CD4-positive, alpha-beta memory T cell (primary cell): ENCODE measurements around the gene ZNF217. TPM values are rescaled to one million over a fixed set of nuclear protein-coding genes. Genes with fewer than 3 reads are reported as not detected.
"Not testable (repeated sequence)": the region's sequence is repeated elsewhere in the genome, so short reads cannot be mapped to it uniquely, and the experiment has no call there.

Experiments used
- CTCF ChIA-PET: fragments of 350-600 bp; sonication (Branson Sonifier 250); formaldehyde crosslinking; loops from one replicate; lab custom pipeline; 2021; ENCODE audit warnings: inconsistent platforms; ENCODE audit not compliant: partially characterized antibody; lab: Charles Lee
- POLR2A ChIA-PET: fragments of 350-600 bp; sonication (Branson Sonifier 250); formaldehyde crosslinking; loops from one replicate; lab custom pipeline; 2021; ENCODE audit not compliant: partially characterized antibody; lab: Charles Lee
- DNase-seq, 5 donors: peaks; one replicate each; pipeline versions ENCODE4 v3.0.0 to v3.0.0-alpha.2; 2020 to 2022; ENCODE audit warnings: mixed read lengths in 1 of 5
- H3K27ac ChIP-seq: one replicate; pipeline ENCODE4 v1.7.0; 2013; ENCODE audit warnings: low read depth, low read length
- H3K27me3 ChIP-seq: 2 replicates; pipeline ENCODE4 v1.7.0; 2013; ENCODE audit warnings: mild to moderate bottlenecking, low read length, moderate library complexity; ENCODE audit not compliant: insufficient read depth
- H3K36me3 ChIP-seq: 2 replicates; pipeline ENCODE4 v1.7.0; 2013; ENCODE audit warnings: mild to moderate bottlenecking, low read length, moderate library complexity; ENCODE audit not compliant: insufficient read depth
- H3K4me1 ChIP-seq: 2 replicates; pipeline ENCODE4 v1.7.0; 2013; ENCODE audit warnings: mild to moderate bottlenecking, low read length, moderate library complexity; ENCODE audit not compliant: insufficient read depth
- H3K4me3 ChIP-seq, 2 donors: one replicate each; pipeline ENCODE4 v1.7.0; 2013; ENCODE audit warnings: low read length in 2 of 2, mild to moderate bottlenecking in 1 of 2
- H3K9me3 ChIP-seq, 2 donors: one replicate each; pipeline ENCODE4 v1.7.0; 2013; ENCODE audit warnings: low read length in 2 of 2, control low read depth in 1 of 2; ENCODE audit not compliant: control insufficient read depth in 1 of 2
- H3K27ac Mint-ChIP-seq, 7 donors: one replicate each; pipeline ENCODE4 v1.8.0; 2020 to 2021; ENCODE audit warnings: mixed read lengths in 7 of 7, mild to moderate bottlenecking in 6 of 7, inconsistent platforms in 3 of 7, moderate library complexity in 3 of 7
- H3K27me3 Mint-ChIP-seq, 2 donors: one replicate each; pipeline ENCODE4 v1.8.0; 2020 to 2021; ENCODE audit warnings: mixed read lengths in 2 of 2
- H3K36me3 Mint-ChIP-seq, 2 donors: one replicate each; pipeline ENCODE4 v1.8.0; 2020 to 2021; ENCODE audit warnings: mixed read lengths in 2 of 2, inconsistent platforms in 1 of 2, mild to moderate bottlenecking in 1 of 2
- H3K4me1 Mint-ChIP-seq, 4 donors: one replicate each; pipeline ENCODE4 v1.8.0; 2020 to 2021; ENCODE audit warnings: mixed read lengths in 4 of 4, mild to moderate bottlenecking in 1 of 4
- H3K4me3 Mint-ChIP-seq, 8 donors: one replicate each; pipeline ENCODE4 v1.8.0; 2020 to 2021; ENCODE audit warnings: mixed read lengths in 8 of 8, mild to moderate bottlenecking in 7 of 8, moderate library complexity in 6 of 8, inconsistent platforms in 3 of 8
- H3K9me3 Mint-ChIP-seq, 8 donors: one replicate each; pipeline ENCODE4 v1.8.0; 2020 to 2021; ENCODE audit warnings: mixed read lengths in 8 of 8, mild to moderate bottlenecking in 5 of 8, inconsistent platforms in 3 of 8, moderate library complexity in 1 of 8
- intact Hi-C: fragments of 100-400 bp; cut with micrococcal nuclease; formaldehyde crosslinking; loops from one replicate; pipeline ENCODE4 v1.15.1; 2023
- polyA plus RNA-seq, 2 donors: library from polyadenylated mRNA; unstranded; fragments of 300-500 nt; fragmentation: Illumina TruSeq; gene quantifications; one replicate each; pipeline ENCODE4 v1.2.3, GENCODE V29; 2021
- total RNA-seq, 2 experiments: library from RNA; stranded (reverse); gene quantifications; one replicate each; pipeline ENCODE4 v1.2.3, GENCODE V29; 2021

ZNF217 gene
- total and polyA plus RNA-seq, 4 experiments from 2014 or later: 11.6 to 111 (median 64.4) TPM

GRCh38 chr20:53606364-53606985 is 12.8 kb upstream of the ZNF217 start:
- H3K9me3 ChIP-seq: no peaks in the 10 kb centered on the region
- no peaks in the 10 kb centered on the region for H3K27me3 Mint-ChIP-seq

DNA sequence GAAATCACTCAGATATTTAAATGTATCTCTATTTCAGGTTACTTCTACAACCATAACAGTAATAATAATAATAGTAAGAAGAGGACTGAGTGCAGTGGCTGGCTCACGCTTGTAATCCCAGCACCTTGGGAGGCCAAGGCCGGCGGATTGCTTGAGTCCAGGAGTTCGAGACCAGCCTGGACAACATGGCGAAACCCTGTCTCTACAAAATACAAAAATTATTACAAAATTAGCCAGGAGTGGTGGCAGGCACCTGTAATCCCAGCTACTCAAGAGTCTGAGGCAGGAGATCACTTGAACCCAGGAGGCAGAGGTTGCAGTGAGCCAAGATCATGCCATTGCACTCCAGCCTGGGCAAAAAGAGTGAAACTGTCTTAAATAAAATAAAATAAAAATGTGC is 11.8 kb upstream of the ZNF217 start:
- H3K4me3 Mint-ChIP-seq, H3K36me3 ChIP-seq, DNase-seq, H3K9me3 Mint-ChIP-seq, H3K4me3 ChIP-seq, H3K9me3 ChIP-seq, H3K27ac Mint-ChIP-seq, H3K27me3 ChIP-seq, intact Hi-C loops, H3K27ac ChIP-seq, H3K27me3 Mint-ChIP-seq: not testable (repeated sequence)
- POLR2A ChIA-PET: interaction anchor here (1.1 to 7.4 kb wide), 3 partner anchors 10 to 17 kb away, joined by 4 to 198 read pairs (median 136); partner anchors contain the start of gene ZNF217
- CTCF ChIA-PET: interaction anchor here (1.2 kb wide), 1 partner anchor 63 kb away, joined by 3 read pairs; no protein-coding TSS in a partner anchor
- peaks cover 23 to 55% (median 37%) of the 10 kb centered on the region in 4 donors for H3K4me1 Mint-ChIP-seq
- peaks cover 17 to 26% of the 10 kb centered on the region in 2 donors for H3K36me3 Mint-ChIP-seq
- H3K4me1 ChIP-seq: peaks cover 32% of the 10 kb centered on the region

More at GRCh38 chr20:53606364-53606985, 12.8 kb upstream of the ZNF217 start:
- no peak overlapping the region for H3K27ac ChIP-seq
- no peaks in the 10 kb centered on the region for H3K36me3 ChIP-seq
- ChIA-PET POLR2A (interaction anchor here (0.6 to 7.4 kb wide), 4 partner anchors 11 to 300 kb away, joined by 3 to 198 read pairs (median 116); partner anchors contain the start of gene ZNF217), CTCF (interaction anchor here (1.2 kb wide), 1 partner anchor 62 kb away, joined by 3 read pairs; no protein-coding TSS in a partner anchor)
- H3K4me1 ChIP-seq: peaks cover 37% of the 10 kb centered on the region
- no peaks in the 10 kb centered on the region for H3K27me3 ChIP-seq
- intact Hi-C loops: no loop called here
- Mint-ChIP-seq H3K36me3 (peaks cover 17 to 23% of the 10 kb centered on the region in 2 donors), H3K4me1 (peaks cover 19 to 48% (median 33%) of the 10 kb centered on the region in 4 donors), H3K9me3 (peaks cover 0 to 3% (median 0%) of the 10 kb centered on the region in 8 donors), H3K4me3 (peak overlapping the region in 1 of 8 donors; percentile 3), H3K27ac (peak overlapping the region in 3 of 7 donors; percentile 24 to 37 (median 29))
- DNase-seq: no peak
- no peak overlapping the region for H3K4me3 ChIP-seq

GRCh38 chr20:53604846-53605245 is 11.2 kb upstream of the ZNF217 start:
- H3K9me3 Mint-ChIP-seq, H3K9me3 ChIP-seq, H3K27ac ChIP-seq, H3K4me3 ChIP-seq, H3K36me3 ChIP-seq, H3K27me3 ChIP-seq, H3K4me3 Mint-ChIP-seq, intact Hi-C loops, DNase-seq, H3K27me3 Mint-ChIP-seq: not testable (repeated sequence)
- H3K4me1 ChIP-seq: peaks cover 29% of the 10 kb centered on the region
- POLR2A ChIA-PET: interaction anchor here (1.1 kb wide), 1 partner anchor 10 kb away, joined by 4 read pairs; no protein-coding TSS in a partner anchor
- Mint-ChIP-seq H3K4me1 (peaks cover 19 to 56% (median 36%) of the 10 kb centered on the region in 4 donors), H3K36me3 (peaks cover 17 to 26% of the 10 kb centered on the region in 2 donors), H3K27ac (peak overlapping the region in 3 of 7 donors; percentile 16 to 52 (median 48))
- CTCF ChIA-PET: interaction anchor here (0.8 kb wide), 1 partner anchor 335 kb away, joined by 3 read pairs; no protein-coding TSS in a partner anchor

GRCh38 chr20:53602661-53603060 is 9.0 kb upstream of the ZNF217 start:
- intact Hi-C loops: no loop called here
- no peaks in the 10 kb centered on the region for H3K27me3 ChIP-seq
- peaks cover 9 to 23% of the 10 kb centered on the region in 2 donors for H3K36me3 Mint-ChIP-seq
- H3K4me1 ChIP-seq: peaks cover 30% of the 10 kb centered on the region
- ChIA-PET CTCF (interaction anchor here (0.7 to 1.5 kb wide), 6 partner anchors 8 to 314 kb away, joined by 3 to 5 read pairs (median 3); partner anchors contain the start of gene ZNF217), POLR2A (interaction anchor here (1.0 kb wide), 1 partner anchor 8 kb away, joined by 3 read pairs; no protein-coding TSS in a partner anchor)
- no peaks in the 10 kb centered on the region for H3K36me3 ChIP-seq
- no peaks in the 10 kb centered on the region for H3K9me3 ChIP-seq
- no peaks in the 10 kb centered on the region for H3K27me3 Mint-ChIP-seq
- no peaks in the 10 kb centered on the region for H3K9me3 Mint-ChIP-seq
- no peak overlapping the region for H3K4me3 Mint-ChIP-seq
- DNase-seq: no peak
- no peak overlapping the region for H3K27ac ChIP-seq
- no peak overlapping the region for H3K4me3 ChIP-seq
- H3K4me1 Mint-ChIP-seq: peaks cover 26 to 58% (median 42%) of the 10 kb centered on the region in 4 donors
- peak overlapping the region in 4 of 7 donors; percentile 43 to 65 (median 48) for H3K27ac Mint-ChIP-seq

DNA sequence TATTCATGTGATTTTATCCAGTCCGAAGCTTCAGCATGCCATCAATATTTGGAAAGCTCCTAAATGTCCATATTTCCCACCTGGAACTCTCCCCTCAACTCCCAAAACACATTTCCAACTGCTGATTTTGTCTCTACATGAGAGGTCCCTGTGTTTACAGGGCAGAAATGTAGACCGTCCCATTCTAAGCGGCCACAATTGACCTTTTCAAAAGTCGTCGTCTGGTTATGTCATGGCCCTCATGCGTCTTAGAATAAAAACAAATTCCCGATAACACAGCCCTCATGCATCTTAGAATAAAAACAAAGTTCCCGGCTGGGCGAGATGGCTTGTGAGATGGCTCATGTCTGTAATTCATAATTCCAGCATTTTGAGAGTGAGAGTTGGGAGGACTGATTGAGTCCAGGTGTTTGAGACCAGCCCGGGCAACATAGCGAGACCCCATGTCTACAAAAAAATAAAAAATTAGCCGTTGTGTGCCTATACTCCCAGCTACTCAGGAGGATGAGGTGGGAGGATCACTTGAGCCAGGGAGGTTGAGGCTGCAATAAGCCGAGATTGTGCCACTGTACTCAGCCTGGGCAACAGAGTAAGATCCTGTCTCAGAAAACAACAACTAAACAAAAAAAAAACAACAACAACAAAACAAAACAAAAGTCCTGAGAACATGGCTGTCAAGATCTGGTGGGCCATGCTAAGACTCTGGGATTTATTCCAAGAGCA is 6.4 kb upstream of the ZNF217 start:
- H3K9me3 ChIP-seq: no peaks in the 10 kb centered on the region
- no peaks in the 10 kb centered on the region for H3K27me3 ChIP-seq
- H3K27ac Mint-ChIP-seq: peak overlapping the region in 6 of 7 donors; percentile 15 to 96 (median 92)
- no peak overlapping the region for H3K4me3 Mint-ChIP-seq
- peaks cover 9 to 19% of the 10 kb centered on the region in 2 donors for H3K36me3 Mint-ChIP-seq
- ChIA-PET CTCF (interaction anchor here (0.7 kb wide), 1 partner anchor 64 kb away, joined by 3 read pairs; no protein-coding TSS in a partner anchor), POLR2A (interaction anchor here (0.9 to 9.6 kb wide), 3 partner anchors 9 to 266 kb away, joined by 4 to 198 read pairs (median 4); no protein-coding TSS in a partner anchor)
- peaks cover 40 to 80% (median 59%) of the 10 kb centered on the region in 4 donors for H3K4me1 Mint-ChIP-seq
- DNase-seq: no peak
- H3K9me3 Mint-ChIP-seq: no peaks in the 10 kb centered on the region
- no peak overlapping the region for H3K27ac ChIP-seq
- no peak overlapping the region for H3K4me3 ChIP-seq
- intact Hi-C loops: loop anchor here (1.0 kb wide), 1 partner anchor 8 kb away; no protein-coding TSS in a partner anchor
- H3K4me1 ChIP-seq: peaks cover 37% of the 10 kb centered on the region
- no peaks in the 10 kb centered on the region for H3K36me3 ChIP-seq
- no peaks in the 10 kb centered on the region for H3K27me3 Mint-ChIP-seq

- Mint-ChIP-seq H3K27me3 (no peaks in the 10 kb centered on the region), H3K4me1 (peaks cover 41 to 76% (median 59%) of the 10 kb centered on the region in 4 donors), H3K4me3 (peak overlapping the region in 4 of 8 donors; percentile 1 to 73 (median 71)), H3K36me3 (peaks cover 9 to 14% of the 10 kb centered on the region in 2 donors), H3K9me3 (no peaks in the 10 kb centered on the region), H3K27ac (peak overlapping the region; percentile 86 to 96 (median 92))
- H3K4me1 ChIP-seq: peaks cover 40% of the 10 kb centered on the region
- H3K9me3 ChIP-seq: no peaks in the 10 kb centered on the region
- H3K27me3 ChIP-seq: no peaks in the 10 kb centered on the region
- DNase-seq: no peak
- peak overlapping the region; percentile 37 for H3K27ac ChIP-seq
- CTCF ChIA-PET: interaction anchor here (0.7 to 1.5 kb wide), 3 partner anchors 43 to 317 kb away, joined by 3 to 5 read pairs (median 3); no protein-coding TSS in a partner anchor
- intact Hi-C loops: loop anchor here (1.0 kb wide), 1 partner anchor 9 kb away; no protein-coding TSS in a partner anchor
- H3K36me3 ChIP-seq: no peaks in the 10 kb centered on the region
- POLR2A ChIA-PET: interaction anchor here (0.7 to 9.6 kb wide), 5 partner anchors 10 to 267 kb away, joined by 3 to 198 read pairs (median 4); no protein-coding TSS in a partner anchor
- no peak overlapping the region for H3K4me3 ChIP-seq
Observed at GRCh38 chr20:53599378-53599777, 5.7 kb upstream of the ZNF217 start.
